ENCODE results near the gene MCAM. TPM values are rescaled to one million over a fixed set of nuclear protein-coding genes. Genes with fewer than 3 reads are reported as not detected.

The MCAM gene
- total and polyA plus RNA-seq, 2 of the 8 experiments (the other 6 are each of a cell fraction or from before 2014, with no cell fraction given): 22.4 to 32.2 TPM

DNA sequence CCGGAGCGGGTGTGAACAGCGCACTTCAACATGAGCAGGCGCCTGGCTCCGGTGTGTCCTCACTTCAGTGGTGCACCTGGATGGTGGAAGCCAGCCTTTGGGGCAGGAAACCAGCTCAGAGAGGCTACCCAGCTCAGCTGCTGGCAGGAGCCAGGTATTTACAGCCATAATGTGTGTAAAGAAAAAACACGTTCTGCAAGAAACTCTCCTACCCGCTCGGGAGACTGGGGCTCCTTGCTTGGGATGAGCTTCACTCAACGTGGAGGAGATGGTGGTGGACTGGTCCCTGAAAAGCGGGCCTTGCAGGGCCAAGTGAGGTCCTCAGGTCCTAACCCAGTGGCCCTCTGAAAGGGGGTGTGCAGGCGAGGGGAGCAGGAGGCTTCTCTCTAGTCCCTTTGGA is 7.5 kb downstream of the MCAM start:
- Histone ChIP-seq H3K4ac (replicated peaks; ENCODE audit: insufficient read length, low read depth, low read length) (no peak overlapping the region), H2AK5ac (ENCODE audit: low read depth, low read length) (no peak overlapping the region), H3K23me2 (ENCODE audit: low read depth, low read length) (no peaks in the 10 kb centered on the region), H2BK120ac (replicated peaks; ENCODE audit: low read depth, low read length) (no peak overlapping the region), H3K14ac (ENCODE audit: insufficient read length) (no peak overlapping the region), H2BK12ac (ENCODE audit: low read depth, low read length) (no peak overlapping the region), H3K79me1 (ENCODE audit: low read depth, low read length) (no peaks in the 10 kb centered on the region), H2AFZ (ENCODE audit: low read length) (no peak overlapping the region), H2BK15ac (ENCODE audit: low read length) (no peak overlapping the region), H3K27me3 (replicated peaks in 1 of 4; ENCODE audit: control insufficient read depth in 3 of 4, extremely low read depth in 1 of 4, insufficient read depth in 3 of 4, low read length in 3 of 4) (peaks cover 0 to 3% (median 1%) of the 10 kb centered on the region in 4 experiments; a peak in 2 of 7 replicates), H2BK20ac (ENCODE audit: low read length) (no peak overlapping the region), H3K36me3 (ENCODE audit: control insufficient read depth in 2 of 4, insufficient read depth in 4 of 4, low read length in 3 of 4) (peaks cover 0 to 25% (median 3%) of the 10 kb centered on the region in 4 experiments; a peak in 5 of 8 replicates), H3K4me3 (ENCODE audit: extremely low read depth in 1 of 4, insufficient read depth in 2 of 4, low read depth in 3 of 4, low read length in 4 of 4) (no peak overlapping the region), H2BK5ac (ENCODE audit: low read depth, low read length) (no peak overlapping the region), H3K4me1 (replicated peaks in 1 of 4; ENCODE audit: control insufficient read depth in 3 of 4, insufficient read depth in 4 of 4, low read length in 3 of 4) (peaks cover 0 to under 1% (median 0%) of the 10 kb centered on the region in 4 experiments; a peak in 1 of 7 replicates), H4K20me1 (replicated peaks in 1 of 2; ENCODE audit: control insufficient read depth in 1 of 2, insufficient read depth in 2 of 2, low read length in 2 of 2) (peaks cover 4 to 6% of the 10 kb centered on the region in 2 experiments), H3K9me3 (ENCODE audit: insufficient read depth in 2 of 2, low read depth in 1 of 2, low read length in 1 of 2) (no peaks in the 10 kb centered on the region), H3K9ac (replicated peaks in 1 of 4; ENCODE audit: extremely low read depth in 1 of 4, low read depth in 3 of 4, low read length in 3 of 4) (no peak overlapping the region), H4K5ac (ENCODE audit: insufficient read length, low read depth, low read length) (no peak overlapping the region), H3K56ac (replicated peaks; ENCODE audit: insufficient read length, low read depth, low read length) (no peak overlapping the region), H3K27ac (ENCODE audit: low read depth, low read length) (no peak overlapping the region), H3K4me2 (ENCODE audit: insufficient read depth in 1 of 2, low read depth in 2 of 2, low read length in 2 of 2) (no peak overlapping the region), H3K23ac (ENCODE audit: insufficient read length) (no peak overlapping the region), H4K8ac (ENCODE audit: extremely low read depth, insufficient read depth, low read length) (no peak overlapping the region; the same call in 1 of the 2 replicates), H4K91ac (replicated peaks; ENCODE audit: insufficient read length, low read length) (no peak overlapping the region), H3K18ac (ENCODE audit: extremely low read depth, low read length) (no peak overlapping the region), H3K79me2 (ENCODE audit: control insufficient read depth in 1 of 2, insufficient read depth in 2 of 2, low read length in 2 of 2) (no peaks in the 10 kb centered on the region)
- 90% methylated on average over 11 of the region's 11 CpGs; no CpG with 5 or more reads in 1 of the 2 experiments for WGBS, 2 experiments (ENCODE audit: extremely low coverage in 1 of 2, insufficient coverage in 1 of 2, insufficient read length in 1 of 2, insufficient replicate concordance in 2 of 2, low coverage in 1 of 2, low lambda C conversion rate in 2 of 2, missing lambda C conversion rate in 1 of 2)
- CTCF ChIA-PET (ENCODE audit: partially characterized antibody): interaction anchor here (1.4 to 13.8 kb wide), 7 partner anchors 9 to 207 kb away, joined by 3 to 174 read pairs (median 4); no protein-coding TSS in a partner anchor
- POLR2A ChIA-PET (ENCODE audit: partially characterized antibody): interaction anchor here (0.6 to 5.6 kb wide), 5 partner anchors 8 to 213 kb away, joined by 3 to 44 read pairs (median 3); partner anchors contain the start of gene MCAM
- TF ChIP-seq CHD2 (IDR thresholded peaks at IDR 0.05; ENCODE audit: low read length) (no peak), SIN3A (conservative IDR thresholded peaks at IDR 0.05 in 1 of 2, IDR thresholded peaks at IDR 0.05 in 1 of 2; ENCODE audit: low read depth in 1 of 2, low read length in 2 of 2) (no peak), YY1 (IDR thresholded peaks at IDR 0.05; ENCODE audit: low read depth, low read length) (no peak), CBX8 (IDR thresholded peaks at IDR 0.05; ENCODE audit: borderline replicate concordance, low read depth, low read length) (no peak), RAD21 (IDR thresholded peaks at IDR 0.05 in 1 of 2, conservative IDR thresholded peaks at IDR 0.05 in 1 of 2; ENCODE audit: low read depth in 2 of 2, low read length in 2 of 2) (no peak), SP1 (IDR thresholded peaks at IDR 0.05; ENCODE audit: low read depth, low read length) (no peak), SRF (IDR thresholded peaks at IDR 0.05; ENCODE audit: low read depth, low read length) (no peak), CBX5 (IDR thresholded peaks at IDR 0.05; ENCODE audit: low read depth, low read length) (no peak), SP2 (IDR thresholded peaks at IDR 0.05; ENCODE audit: low read length) (no peak)
- TF ChIP-seq, protein P1, sequence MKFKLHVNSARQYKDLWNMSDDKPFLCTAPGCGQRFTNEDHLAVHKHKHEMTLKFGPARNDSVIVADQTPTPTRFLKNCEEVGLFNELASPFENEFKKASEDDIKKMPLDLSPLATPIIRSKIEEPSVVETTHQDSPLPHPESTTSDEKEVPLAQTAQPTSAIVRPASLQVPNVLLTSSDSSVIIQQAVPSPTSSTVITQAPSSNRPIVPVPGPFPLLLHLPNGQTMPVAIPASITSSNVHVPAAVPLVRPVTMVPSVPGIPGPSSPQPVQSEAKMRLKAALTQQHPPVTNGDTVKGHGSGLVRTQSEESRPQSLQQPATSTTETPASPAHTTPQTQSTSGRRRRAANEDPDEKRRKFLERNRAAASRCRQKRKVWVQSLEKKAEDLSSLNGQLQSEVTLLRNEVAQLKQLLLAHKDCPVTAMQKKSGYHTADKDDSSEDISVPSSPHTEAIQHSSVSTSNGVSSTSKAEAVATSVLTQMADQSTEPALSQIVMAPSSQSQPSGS (IDR thresholded peaks at IDR 0.05; ENCODE audit: low read length): no peak
- DNase-seq (ENCODE audit: low read depth in 1 of 2, low spot score in 2 of 2): no peak
- FAIRE-seq: no peak
